H1 (cell line): ENCODE data around the gene RHOBTB3. TPM values are rescaled to one million over a fixed set of nuclear protein-coding genes. Genes with fewer than 3 reads are reported as not detected.

Source experiments
- RBBP5 ChIP-seq: IDR thresholded peaks from 2 replicates; pipeline ENCODE4 v1.7.1; 2012; ENCODE audit warnings: low read depth, mild to moderate bottlenecking, inconsistent platforms, low read length, moderate library complexity, borderline replicate concordance
- SP4 ChIP-seq: IDR thresholded peaks from 2 replicates; pipeline ENCODE4 v1.6.1; 2012; ENCODE audit warnings: low read length, inconsistent platforms
- polyA plus RNA-seq, 7 experiments: library from polyadenylated mRNA; depleted of rRNA in 3 of 7; stranded (reverse) in 5 of 7; unstranded in 2 of 7; fragments of >200 nt in 5 of 7; fragments of 200-250 nt in 2 of 7; gene quantifications; 1 replicate in 5 of 7; 2 replicates in 1 of 7; 4 replicates in 1 of 7; pipeline versions ENCODE4 v1.2.1 to v1.2.3, GENCODE V29; 2011 to 2013; ENCODE audit warnings: missing spikeins in 2 of 7, mixed read lengths in 2 of 7
- total RNA-seq: library from RNA; stranded (reverse); fragmentation: NEBNext Ultra II Directional; extraction: Animal tissue kit (Norgen Biotek cat#: 25700); gene quantifications from 2 replicates; pipeline ENCODE4 v1.2.1, GENCODE V29; 2021
- TF ChIP-seq, protein P1 (sequence below): IDR thresholded peaks from 2 replicates; pipeline ENCODE4 v1.6.1; 2011; ENCODE audit warnings: low read depth, mild to moderate bottlenecking, low read length; ENCODE audit not compliant: insufficient read depth

RHOBTB3 gene
- total and polyA plus RNA-seq, 2 of the 8 experiments (the other 6 are each of a cell fraction or from before 2014, with no cell fraction given): 8.2 to 17.5 TPM

GRCh38 chr5:95832664-95833063, 101.5 kb downstream of the RHOBTB3 start (continued):
- TF ChIP-seq RBBP5 (no peak), SP4 (no peak)
- TF ChIP-seq, protein P1, sequence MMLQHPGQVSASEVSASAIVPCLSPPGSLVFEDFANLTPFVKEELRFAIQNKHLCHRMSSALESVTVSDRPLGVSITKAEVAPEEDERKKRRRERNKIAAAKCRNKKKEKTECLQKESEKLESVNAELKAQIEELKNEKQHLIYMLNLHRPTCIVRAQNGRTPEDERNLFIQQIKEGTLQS: no peak
